Measurements from ENCODE around the gene FUT2.
"Not testable (repeated sequence)": the region's sequence is repeated elsewhere in the genome, so short reads cannot be mapped to it uniquely, and the experiment has no call there.

Gene FUT2

GRCh38 chr19:48695743-48696352, at the start of gene FUT2:
TSS of gene FUT2 (plus strand) at chr19:48695971. CDS start at chr19:48702957, 6,986 bp downstream.
- no peak for DNase-seq (ENCODE audit: low read depth)

GRCh38 chr19:48646001-48646721, 49.6 kb upstream of the FUT2 start, which contains the start of gene CA11:
TSS of gene CA11 (minus strand) at chr19:48646187. CDS start at chr19:48645632, 555 bp downstream.
- peak; percentile 87 for DNase-seq (ENCODE audit: low read depth)

- no peak for DNase-seq (ENCODE audit: low read depth)
These were observed 49.0 kb upstream of the FUT2 start for GRCh38 chr19:48646722-48647216.

- DNase-seq (ENCODE audit: low read depth), result no peak
These were observed 47.6 kb upstream of the FUT2 start for GRCh38 chr19:48648134-48648533.

DNA sequence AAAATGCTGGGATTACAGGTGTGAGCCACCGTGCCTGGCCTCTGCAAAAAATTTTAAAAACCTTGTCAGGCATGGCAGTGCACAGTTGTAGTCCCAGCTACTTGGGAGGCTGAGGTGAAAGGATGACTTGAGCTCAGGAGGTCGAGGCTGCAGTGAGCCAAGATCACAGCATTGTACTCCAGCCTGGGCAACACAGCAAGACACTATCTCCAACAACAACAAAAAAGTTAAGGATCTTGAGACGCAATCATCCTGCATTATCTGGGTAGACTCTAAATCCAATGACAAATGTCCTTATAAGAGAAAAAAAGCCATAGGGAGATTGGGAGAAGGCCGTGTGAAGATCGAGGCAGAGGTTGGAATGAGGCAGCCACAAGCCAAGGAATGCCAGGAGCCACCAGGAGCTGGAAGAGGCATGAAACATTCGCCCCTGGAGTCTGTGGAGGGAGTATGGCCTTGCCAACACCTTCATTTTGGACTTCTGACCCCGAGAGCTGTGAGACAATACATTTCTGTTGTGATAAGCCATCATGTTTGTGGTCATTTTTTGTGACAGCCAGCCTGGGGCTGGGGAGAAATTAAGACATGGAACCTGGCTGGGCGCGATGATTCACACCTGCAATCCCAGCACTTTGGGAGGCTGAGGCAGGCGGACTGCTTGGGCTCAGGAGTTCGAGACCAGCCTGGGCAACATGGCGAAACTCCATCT, 44.6 kb upstream of the FUT2 start:
- no peak for DNase-seq (ENCODE audit: low read depth)

- no peak for DNase-seq (ENCODE audit: low read depth)
These were observed 44.1 kb upstream of the FUT2 start for GRCh38 chr19:48651683-48652048.

- DNase-seq (ENCODE audit: low read depth), result no peak
These were observed 41.3 kb upstream of the FUT2 start for GRCh38 chr19:48654299-48655059.

GRCh38 chr19:48656840-48657474, 38.8 kb upstream of the FUT2 start:
- DNase-seq (ENCODE audit: low read depth), result no peak

DNA sequence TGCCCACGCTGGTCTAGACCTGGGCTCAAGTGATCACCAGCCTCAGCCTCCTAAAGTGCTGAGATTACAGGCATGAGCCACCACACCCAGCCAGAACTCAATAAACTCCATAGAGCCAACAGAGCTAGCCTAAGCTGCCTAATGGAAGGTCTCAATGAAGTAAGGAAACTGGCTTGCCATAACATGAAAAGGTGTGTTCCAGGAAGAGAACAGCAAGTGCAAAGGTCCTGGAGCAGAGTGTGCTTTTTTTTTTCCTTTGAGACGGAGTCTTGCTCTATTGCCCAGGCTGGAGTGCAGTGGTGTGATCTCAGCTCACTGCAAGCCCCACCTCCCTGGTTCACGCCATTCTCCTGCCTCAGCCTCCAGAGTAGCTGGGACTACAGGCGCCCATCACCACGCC, 37.9 kb upstream of the FUT2 start:
- not testable (repeated sequence) for DNase-seq (ENCODE audit: low read depth)

- no peak for DNase-seq (ENCODE audit: low read depth)
These were observed 37.3 kb upstream of the FUT2 start for GRCh38 chr19:48658483-48658882.

- no peak for DNase-seq (ENCODE audit: low read depth)
These were observed 36.0 kb upstream of the FUT2 start for GRCh38 chr19:48659768-48660167.

DNA sequence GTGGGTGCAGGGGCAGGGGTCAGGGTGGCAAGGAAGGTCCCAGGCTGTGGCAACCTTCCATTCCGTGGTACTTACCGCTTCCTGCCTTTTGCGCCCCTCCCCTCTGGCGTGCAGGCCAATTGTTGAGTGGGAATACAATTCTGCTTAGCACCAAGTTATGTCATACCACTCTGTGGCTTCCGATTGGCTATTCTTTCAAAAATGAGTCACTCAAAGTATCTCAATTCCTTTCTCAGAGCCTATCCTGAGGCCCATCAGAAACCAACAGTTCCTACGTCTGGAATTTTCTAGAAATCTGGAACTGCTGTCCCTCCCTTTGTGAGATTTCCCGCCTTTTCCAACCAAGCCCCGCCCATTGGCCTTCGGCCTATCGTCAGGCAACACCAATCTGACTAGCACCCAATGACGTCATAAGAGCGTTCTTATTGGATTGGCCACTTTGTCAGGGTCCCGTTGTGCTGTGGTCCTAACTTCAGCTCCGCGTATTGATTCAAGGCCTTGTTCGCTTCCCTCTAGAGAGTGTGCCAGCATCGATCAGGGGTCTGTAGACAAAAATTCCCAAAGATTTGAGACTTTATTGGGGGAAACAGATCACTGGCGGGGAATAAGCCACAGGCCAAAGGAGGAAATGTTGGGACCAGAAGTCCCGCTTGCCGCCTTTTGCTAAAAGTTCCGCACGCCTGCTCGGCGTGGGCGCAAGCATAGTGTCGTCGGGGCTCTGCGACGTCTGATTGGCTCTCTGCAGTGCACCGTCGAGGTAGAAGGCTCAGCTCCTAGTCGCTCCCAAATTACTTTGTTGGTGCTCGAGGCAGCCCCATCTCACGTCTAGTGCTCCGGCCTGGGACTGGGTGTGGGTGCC, 34.7 kb upstream of the FUT2 start:
- DNase-seq (ENCODE audit: low read depth), result peak; percentile 57

- no peak for DNase-seq (ENCODE audit: low read depth)
These were observed 34.1 kb upstream of the FUT2 start for GRCh38 chr19:48661711-48662090.

- DNase-seq (ENCODE audit: low read depth), result no peak
These were observed 32.1 kb upstream of the FUT2 start for GRCh38 chr19:48663667-48664066.

DNA sequence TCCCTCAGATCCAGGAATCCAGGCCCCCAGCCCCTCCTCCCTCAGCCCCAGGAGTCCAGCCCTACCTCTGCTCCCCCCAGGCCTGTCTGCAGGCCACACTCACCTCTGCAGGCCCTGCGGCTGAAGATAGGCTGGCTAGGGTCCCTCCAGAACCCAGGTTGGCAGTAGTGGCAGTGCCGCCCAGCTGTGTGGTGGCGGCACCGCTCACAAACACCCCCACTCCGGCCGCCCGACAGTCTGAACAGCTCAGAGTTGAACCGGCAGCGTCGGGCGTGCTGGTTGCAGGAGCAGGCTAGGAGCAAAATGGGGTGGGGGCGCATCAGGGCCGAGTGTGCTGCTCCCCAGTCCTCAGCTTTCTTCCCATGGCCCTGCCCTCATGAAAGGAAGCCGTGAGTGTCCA, 31.3 kb upstream of the FUT2 start:
- DNase-seq (ENCODE audit: low read depth), result no peak

GRCh38 chr19:48665786-48666185, 30.0 kb upstream of the FUT2 start:
- DNase-seq (ENCODE audit: low read depth), result no peak

DNA sequence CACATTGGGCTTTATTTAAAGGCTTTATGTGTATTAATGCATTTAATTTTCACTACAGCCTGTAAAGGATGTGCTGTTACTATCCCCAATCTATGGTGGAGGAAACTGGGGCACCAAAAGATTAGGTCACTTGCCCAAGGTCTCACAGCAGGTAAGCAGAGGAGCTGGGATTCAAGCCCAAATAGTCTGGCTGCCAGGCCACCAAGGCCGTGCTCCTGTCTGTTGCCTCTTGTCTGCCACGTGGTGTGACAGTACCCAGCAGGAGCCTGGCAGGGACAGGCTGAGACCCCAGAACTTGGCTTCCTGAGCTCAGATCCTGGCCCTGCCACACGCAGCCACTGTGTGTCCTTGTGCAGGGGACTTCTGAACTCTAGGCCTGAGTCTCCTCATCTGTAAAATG, 27.4 kb upstream of the FUT2 start:
- no peak for DNase-seq (ENCODE audit: low read depth)

DNA sequence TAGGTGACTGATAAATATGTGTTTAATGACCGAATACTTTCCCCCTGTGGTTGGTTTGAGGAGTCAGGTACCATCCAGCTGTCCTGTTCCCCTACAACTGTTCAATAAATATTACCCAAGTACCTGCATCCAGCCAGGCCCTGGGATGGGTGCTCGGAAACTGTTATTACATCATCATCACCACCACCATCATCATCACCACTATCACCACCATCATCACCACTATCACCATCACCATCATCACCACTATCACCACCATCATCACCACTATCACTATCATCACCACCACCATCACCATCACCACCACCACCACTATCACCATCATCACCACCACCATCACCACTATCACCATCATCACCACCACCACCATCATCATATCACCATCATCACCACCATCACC, 27.0 kb upstream of the FUT2 start:
- no peak for DNase-seq (ENCODE audit: low read depth)

- DNase-seq (ENCODE audit: low read depth), result no peak
These were observed 25.7 kb upstream of the FUT2 start for GRCh38 chr19:48669903-48670668.
